IPS-11a (cell line): ENCODE measurements around the gene LATS2.
"Not testable (repeated sequence)": the region's sequence is repeated elsewhere in the genome, so short reads cannot be mapped to it uniquely, and the experiment has no call there.

Experiments
- H3K4me3 ChIP-seq: one replicate; pipeline ENCODE4 v1.5.1; 2013; ENCODE audit warnings: low read depth, low read length, control low read depth

The LATS2 gene

GRCh38 chr13:21075379-21076249, 14.2 kb upstream of the LATS2 start:
- peak overlapping the region; percentile 57 for H3K4me3 ChIP-seq

DNA sequence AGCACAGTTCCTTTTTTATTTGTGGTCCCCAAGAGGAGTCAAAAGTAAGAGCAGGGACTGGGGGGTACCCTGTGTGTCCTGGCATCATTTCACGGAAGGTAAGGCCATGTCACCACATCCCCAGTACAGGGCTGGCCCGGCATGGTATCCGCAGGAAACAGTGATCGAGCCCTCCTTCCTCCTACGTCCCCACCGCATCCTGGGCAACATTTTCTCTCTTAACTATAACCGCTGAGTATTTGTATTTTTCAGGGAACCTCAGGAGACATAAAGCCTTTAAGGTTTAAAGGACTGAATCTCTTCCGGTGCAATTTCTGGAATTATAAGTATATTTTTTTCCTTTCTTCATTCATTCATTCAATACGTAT, 13.6 kb upstream of the LATS2 start:
- H3K4me3 ChIP-seq, result peak overlapping the region; percentile 57

DNA sequence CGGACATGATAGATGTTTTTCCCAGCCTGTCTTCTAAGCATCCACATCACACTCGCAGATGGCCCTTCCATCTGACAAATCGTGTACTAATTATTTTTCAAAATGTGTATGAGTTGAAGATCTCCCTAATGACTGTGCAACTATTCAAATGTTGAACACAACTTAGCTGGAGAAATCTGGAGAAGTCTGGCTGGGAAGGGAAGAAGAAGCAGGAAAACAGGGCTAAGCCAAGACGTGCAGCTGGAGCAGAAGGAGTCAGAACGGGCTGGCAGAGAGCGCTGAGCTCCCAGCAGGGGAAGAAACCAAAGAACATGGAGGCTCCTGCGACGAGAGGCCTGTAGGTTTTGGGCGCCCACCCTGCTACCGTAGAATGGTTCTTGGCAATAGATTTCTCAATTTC, 13.2 kb upstream of the LATS2 start:
- H3K4me3 ChIP-seq, result no peak overlapping the region

GRCh38 chr13:21071924-21072323, 10.5 kb upstream of the LATS2 start:
- H3K4me3 ChIP-seq, result no peak overlapping the region

GRCh38 chr13:21071015-21071414, 9.6 kb upstream of the LATS2 start:
- H3K4me3 ChIP-seq, result no peak overlapping the region

DNA sequence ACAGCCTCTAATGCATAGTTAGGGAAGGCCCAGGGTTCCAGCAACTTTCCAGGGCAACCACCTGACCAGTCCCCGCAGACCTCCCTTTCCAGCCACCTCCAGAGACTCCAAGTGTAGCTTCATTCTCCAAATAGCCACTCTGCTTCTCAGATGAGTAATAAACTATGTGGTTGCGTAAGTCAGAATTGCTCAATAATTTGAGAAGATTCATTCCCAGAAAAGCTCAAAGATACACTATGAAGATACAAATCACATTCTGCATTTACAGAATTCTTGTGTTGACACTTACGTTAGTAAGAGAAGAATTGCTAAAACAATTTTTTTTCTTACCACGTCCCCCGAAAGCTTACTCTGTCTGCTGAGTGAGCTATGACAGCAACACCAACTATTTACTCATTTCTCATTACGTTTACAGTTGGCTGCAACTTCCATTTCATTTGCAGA, 8.2 kb upstream of the LATS2 start:
- H3K4me3 ChIP-seq, result no peak overlapping the region

- no peak overlapping the region for H3K4me3 ChIP-seq
Measured at GRCh38 chr13:21067848-21068247, 6.5 kb upstream of the LATS2 start.

DNA sequence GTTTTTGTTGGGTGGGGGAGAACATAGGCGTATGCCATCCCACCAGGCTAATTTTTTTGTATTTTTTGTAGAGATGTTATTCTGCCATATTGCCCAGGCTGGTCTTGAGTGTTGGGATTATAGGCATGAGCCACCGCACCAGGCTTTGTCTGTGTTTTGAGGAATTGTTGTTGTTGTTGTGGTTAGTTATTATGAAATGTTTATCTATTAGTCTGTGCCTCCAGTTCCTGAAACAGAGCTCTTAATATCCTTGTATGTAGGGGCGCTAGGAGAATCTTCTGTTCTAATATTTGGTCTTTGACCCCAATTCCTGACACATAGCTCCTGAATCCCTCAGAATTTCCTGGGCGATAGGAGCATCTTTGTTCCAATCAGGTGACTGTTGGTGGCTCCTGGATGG, 5.6 kb upstream of the LATS2 start:
- no peak overlapping the region for H3K4me3 ChIP-seq

- no peak overlapping the region for H3K4me3 ChIP-seq
Measured at GRCh38 chr13:21065686-21066085, 4.3 kb upstream of the LATS2 start.

DNA sequence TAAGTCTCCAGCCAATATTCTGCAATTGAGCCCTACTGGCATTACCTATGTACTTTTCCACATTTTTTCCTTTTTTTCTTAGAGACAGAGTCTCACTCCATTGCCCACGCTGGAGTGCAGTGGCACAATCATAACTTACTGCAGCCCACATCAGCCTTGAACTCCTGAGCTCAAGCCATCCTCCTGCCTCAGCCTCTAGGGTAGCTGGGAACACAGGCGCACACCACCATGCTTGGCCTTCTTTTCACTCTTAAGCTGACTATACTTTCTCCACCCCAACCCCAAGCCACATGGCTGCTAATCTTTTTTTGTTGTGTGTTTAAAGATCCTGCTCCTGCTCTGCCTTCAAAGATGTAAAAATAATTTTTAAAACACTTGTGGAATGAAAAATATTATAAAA, 1.6 kb upstream of the LATS2 start:
- no peak overlapping the region for H3K4me3 ChIP-seq

DNA sequence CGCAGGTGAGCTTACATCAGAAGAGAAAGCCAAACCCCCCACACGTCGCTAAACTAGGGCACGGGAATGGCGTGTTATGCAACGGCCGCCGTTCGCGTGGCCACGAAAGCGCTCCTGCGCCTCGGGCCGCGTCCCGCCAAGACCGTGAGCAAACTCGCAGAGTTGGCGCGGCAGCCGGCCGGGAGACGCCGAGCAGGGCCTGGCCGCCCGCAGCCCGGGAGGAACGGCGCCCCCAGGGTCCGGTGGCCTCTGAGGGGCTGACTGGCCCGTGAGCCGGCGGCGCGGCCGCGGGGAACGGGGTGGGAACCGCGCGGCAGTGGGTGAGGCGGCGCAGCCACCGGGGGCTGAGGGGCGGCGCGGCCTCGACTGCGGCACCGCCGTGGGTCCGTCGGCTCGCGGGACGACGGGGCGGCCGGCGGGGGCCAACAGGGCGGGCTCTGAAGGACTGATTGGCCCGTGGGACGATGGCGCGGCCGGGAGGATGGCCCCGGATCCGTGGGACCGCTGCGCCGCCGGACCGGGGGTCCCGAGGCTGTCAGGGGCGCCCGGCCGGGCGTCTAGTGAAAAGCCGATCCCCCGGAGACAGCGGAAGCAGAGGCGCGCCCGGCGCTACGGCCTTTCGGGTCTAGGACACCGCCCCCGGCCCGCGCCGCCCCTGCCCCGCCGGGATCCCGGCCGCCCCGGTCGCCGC, 903 bp downstream of the LATS2 start:
- peak overlapping the region; percentile 87 for H3K4me3 ChIP-seq

- peak overlapping the region; percentile 87 for H3K4me3 ChIP-seq
Measured at GRCh38 chr13:21059641-21060337, 1.6 kb downstream of the LATS2 start.

DNA sequence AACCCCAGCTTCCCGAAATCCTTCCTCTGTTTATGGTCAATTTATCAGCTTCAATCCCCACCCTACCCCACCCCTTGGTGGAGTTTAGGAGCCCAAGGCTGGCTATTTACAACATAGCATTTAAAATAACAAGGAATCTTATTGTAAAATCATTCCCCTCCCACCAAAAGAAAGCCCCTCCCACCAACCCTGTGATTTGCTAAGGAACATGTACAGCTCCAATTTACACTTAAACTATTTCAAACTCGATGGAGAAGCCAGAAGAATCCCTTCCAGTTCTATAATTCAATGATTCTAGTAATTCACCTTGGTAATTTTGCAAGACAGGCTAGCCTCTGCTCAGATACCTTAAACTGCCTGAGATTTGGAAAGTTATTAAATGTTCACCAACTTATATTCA, 3.0 kb downstream of the LATS2 start:
- H3K4me3 ChIP-seq, result no peak overlapping the region

DNA sequence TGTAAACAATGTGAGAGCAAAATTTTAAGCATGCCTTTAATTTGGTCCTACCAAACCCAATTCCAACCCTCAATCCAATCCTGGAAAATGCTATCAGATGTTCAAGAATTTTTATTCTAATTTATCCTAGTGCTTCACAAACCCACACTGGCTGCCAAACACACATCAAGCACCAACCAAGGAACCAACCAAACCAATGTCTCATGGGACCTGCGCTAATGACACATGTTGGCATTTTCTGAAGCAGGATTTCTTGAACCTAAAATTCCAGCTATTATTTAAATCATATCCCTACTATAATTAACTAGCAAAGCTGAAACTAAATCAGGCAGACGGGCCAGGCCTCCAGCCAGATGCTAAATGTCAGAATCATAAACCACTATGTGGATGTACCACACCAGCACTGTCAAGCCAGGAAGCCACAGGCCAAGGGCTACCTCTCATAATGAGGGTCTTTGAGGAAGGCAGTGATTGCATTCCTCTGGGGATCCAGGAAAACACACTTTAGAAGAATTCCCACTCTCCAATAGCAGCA, 5.8 kb downstream of the LATS2 start:
- H3K4me3 ChIP-seq, result no peak overlapping the region

DNA sequence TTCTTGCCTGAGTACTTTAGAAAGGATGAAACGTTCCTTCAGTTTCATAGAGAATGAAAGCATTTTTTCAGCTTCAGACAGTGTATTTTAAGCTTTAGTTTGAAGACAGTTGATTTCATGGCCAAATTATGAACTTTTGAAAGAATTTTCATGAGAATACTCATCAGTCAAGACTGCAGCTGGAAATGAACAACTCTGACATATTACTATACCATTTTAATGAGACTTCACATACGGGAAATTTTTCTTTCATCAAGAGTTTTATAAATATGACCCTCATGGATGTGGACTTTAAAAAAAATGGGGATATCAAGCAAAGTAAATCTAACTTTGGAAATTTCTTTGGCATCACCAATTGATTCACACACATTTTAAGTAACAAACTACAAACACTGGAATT, 6.4 kb downstream of the LATS2 start:
- H3K4me3 ChIP-seq, result no peak overlapping the region

DNA sequence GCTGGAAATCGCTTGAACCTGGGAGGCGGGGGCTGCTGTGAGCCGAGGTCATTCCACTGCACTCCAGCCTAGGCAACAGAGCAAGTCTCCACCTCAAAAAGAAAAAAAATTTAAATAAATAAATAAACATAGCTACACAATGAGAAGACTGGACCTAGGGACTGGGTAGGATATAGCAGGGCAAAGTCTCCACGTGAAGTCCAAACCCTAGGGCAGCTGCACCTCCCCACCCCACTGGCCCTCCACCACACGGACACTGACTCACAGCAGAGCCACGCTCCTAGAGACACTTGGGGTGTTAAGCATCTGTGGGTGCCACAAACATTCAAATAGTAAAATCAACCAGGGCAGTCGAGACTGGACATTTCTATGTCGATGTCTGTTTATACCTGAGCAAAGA, 7.1 kb downstream of the LATS2 start:
- H3K4me3 ChIP-seq, result no peak overlapping the region

DNA sequence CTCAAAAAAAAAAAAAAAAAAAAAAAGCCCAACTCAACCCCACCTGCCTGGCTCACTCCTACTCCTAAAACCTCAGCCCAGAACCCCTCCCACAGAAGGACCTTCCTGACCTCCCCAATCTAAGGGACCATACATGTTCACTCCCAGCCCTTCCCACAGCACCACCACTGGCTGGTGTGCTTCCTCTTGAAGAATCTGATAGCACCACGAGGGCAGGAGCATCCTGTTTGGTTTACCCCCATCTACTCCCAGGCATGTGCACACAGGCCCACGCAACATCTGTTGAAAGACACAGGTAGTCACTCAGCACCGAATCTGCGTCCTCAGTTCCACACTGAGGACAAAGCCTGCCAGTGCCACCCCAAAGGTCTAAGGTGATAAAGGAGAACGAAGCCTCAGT, 8.2 kb downstream of the LATS2 start:
- H3K4me3 ChIP-seq, result no peak overlapping the region

DNA sequence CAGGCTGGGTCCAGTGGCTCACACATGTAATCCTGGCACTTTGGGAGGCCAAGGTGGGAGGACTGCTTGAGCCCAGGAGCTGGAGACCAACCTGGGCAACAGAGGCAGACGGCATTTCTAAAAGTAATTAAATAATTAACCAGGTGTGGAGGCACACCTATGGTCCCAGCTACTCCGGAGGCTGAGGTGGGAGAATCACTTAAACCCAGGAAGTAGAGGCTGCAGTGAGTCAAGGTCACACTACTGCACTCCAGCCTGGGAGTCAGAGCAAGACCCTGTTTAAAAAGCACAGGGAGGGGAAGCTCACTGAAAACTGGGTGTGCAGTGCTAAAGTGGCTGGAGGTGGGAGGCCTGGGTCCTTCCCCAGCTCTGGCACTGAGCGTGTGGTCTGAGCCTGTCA, 9.7 kb downstream of the LATS2 start:
- no peak overlapping the region for H3K4me3 ChIP-seq

DNA sequence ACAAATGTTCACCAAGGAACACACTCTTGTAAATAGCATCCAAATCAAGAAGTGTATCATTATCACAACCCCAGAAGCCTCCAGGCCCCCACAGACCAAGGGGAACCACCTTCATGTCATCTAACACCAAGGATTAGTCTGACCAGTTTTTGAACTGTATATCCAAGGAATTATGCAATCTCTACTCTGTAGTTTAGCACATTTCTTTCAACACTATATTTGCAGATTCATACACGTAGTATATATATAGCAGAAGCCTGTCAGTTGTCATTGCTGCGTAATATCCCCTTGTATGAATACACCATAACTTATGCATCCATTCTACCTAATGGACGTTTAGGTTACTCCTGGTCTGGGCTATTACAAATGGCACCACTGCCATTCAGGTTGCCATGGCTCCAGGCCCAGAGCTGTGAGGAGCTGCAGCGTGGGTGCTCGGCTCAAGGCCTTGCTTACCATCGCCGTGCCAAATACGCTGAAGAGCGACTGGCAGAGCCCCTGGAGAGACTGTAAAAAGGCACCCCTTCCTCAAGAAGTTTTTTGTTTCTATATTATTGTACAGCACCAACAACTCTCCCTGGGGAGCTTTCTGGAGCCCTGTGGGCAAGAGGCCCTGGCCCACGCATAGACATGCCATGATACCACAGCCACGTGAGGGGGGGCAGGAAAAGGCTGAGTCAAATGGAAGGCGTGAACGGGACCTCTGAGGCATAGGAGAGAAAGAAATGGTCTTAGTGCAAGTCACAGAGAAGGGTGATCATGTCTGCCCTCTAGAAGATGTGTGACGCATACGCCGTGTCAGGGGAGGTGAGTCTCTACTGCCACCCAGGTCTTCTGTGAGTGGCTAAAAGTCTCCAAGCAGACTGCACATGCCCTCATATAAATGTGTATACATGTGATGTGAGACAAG, 10.8 kb downstream of the LATS2 start:
- H3K4me3 ChIP-seq, result no peak overlapping the region

- H3K4me3 ChIP-seq, result not testable (repeated sequence)
Measured at GRCh38 chr13:21049731-21050130, 11.7 kb downstream of the LATS2 start.
